ENCODE results near the gene RAMP3.
"Not testable (repeated sequence)": the region's sequence is repeated elsewhere in the genome, so short reads cannot be mapped to it uniquely, and the experiment has no call there.

Gene RAMP3

GRCh38 chr7:45202625-45203024, 45.0 kb downstream of the RAMP3 start:
- Histone ChIP-seq H3K27ac (ENCODE audit: low read length) (no peak overlapping the region), H3K9ac (ENCODE audit: low read length) (no peak overlapping the region), H3K36me3 (replicated peaks; ENCODE audit: low read depth, low read length) (no peaks in the 10 kb centered on the region), H3K9me3 (ENCODE audit: insufficient read depth, low read length) (no peaks in the 10 kb centered on the region), H2AFZ (ENCODE audit: low read depth, low read length) (no peak overlapping the region), H3K4me3 (ENCODE audit: low read length) (no peak overlapping the region), H4K20me1 (ENCODE audit: insufficient read depth, low read length) (no peaks in the 10 kb centered on the region), H3K79me2 (ENCODE audit: low read length) (no peaks in the 10 kb centered on the region), H3K4me2 (ENCODE audit: low read length) (no peak overlapping the region), H3K27me3 (ENCODE audit: low read depth, low read length) (peaks cover 23% of the 10 kb centered on the region), H3K4me1 (ENCODE audit: low read length) (peaks cover 14% of the 10 kb centered on the region)
- TF ChIP-seq EZH2phosphoT487 (IDR thresholded peaks at IDR 0.05; ENCODE audit: low read depth) = no peak

GRCh38 chr7:45203036-45203435, 45.4 kb downstream of the RAMP3 start:
- no peaks in the 10 kb centered on the region for H3K79me2 ChIP-seq (ENCODE audit: low read length)
- H3K9ac ChIP-seq (ENCODE audit: low read length) = no peak overlapping the region
- H2AFZ ChIP-seq (ENCODE audit: low read depth, low read length) = no peak overlapping the region
- peaks cover 24% of the 10 kb centered on the region for H3K27me3 ChIP-seq (ENCODE audit: low read depth, low read length)
- no peak for TF ChIP-seq EZH2phosphoT487 (IDR thresholded peaks at IDR 0.05; ENCODE audit: low read depth)
- TF ChIP-seq CTCF (IDR thresholded peaks at IDR 0.05; ENCODE audit: low read depth, low read length) = no peak
- no peak overlapping the region for H3K4me3 ChIP-seq (ENCODE audit: low read length)
- peaks cover 14% of the 10 kb centered on the region for H3K4me1 ChIP-seq (ENCODE audit: low read length)
- no peaks in the 10 kb centered on the region for H3K9me3 ChIP-seq (ENCODE audit: insufficient read depth, low read length)
- H3K36me3 ChIP-seq (replicated peaks; ENCODE audit: low read depth, low read length) = no peaks in the 10 kb centered on the region
- H3K4me2 ChIP-seq (ENCODE audit: low read length) = no peak overlapping the region
- no peak overlapping the region for H3K27ac ChIP-seq (ENCODE audit: low read length)
- no peaks in the 10 kb centered on the region for H4K20me1 ChIP-seq (ENCODE audit: insufficient read depth, low read length)

- no peak for TF ChIP-seq EZH2phosphoT487 (IDR thresholded peaks at IDR 0.05; ENCODE audit: low read depth)
- no peak for TF ChIP-seq CTCF (IDR thresholded peaks at IDR 0.05; ENCODE audit: low read depth, low read length)
- no peak overlapping the region for H3K4me3 ChIP-seq (ENCODE audit: low read length)
- H3K9me3 ChIP-seq (ENCODE audit: insufficient read depth, low read length) = no peaks in the 10 kb centered on the region
- H3K4me2 ChIP-seq (ENCODE audit: low read length) = no peak overlapping the region
- no peaks in the 10 kb centered on the region for H3K79me2 ChIP-seq (ENCODE audit: low read length)
- no peak overlapping the region for H3K9ac ChIP-seq (ENCODE audit: low read length)
- H3K27ac ChIP-seq (ENCODE audit: low read length) = no peak overlapping the region
- peaks cover 28% of the 10 kb centered on the region for H3K27me3 ChIP-seq (ENCODE audit: low read depth, low read length)
- H2AFZ ChIP-seq (ENCODE audit: low read depth, low read length) = no peak overlapping the region
- no peaks in the 10 kb centered on the region for H3K36me3 ChIP-seq (replicated peaks; ENCODE audit: low read depth, low read length)
- H3K4me1 ChIP-seq (ENCODE audit: low read length) = peaks cover 14% of the 10 kb centered on the region
- H4K20me1 ChIP-seq (ENCODE audit: insufficient read depth, low read length) = no peaks in the 10 kb centered on the region
These were observed 45.9 kb downstream of the RAMP3 start for GRCh38 chr7:45203459-45203858.

- no peak overlapping the region for H3K9ac ChIP-seq (ENCODE audit: low read length)
- no peaks in the 10 kb centered on the region for H3K36me3 ChIP-seq (replicated peaks; ENCODE audit: low read depth, low read length)
- H3K79me2 ChIP-seq (ENCODE audit: low read length) = no peaks in the 10 kb centered on the region
- H3K9me3 ChIP-seq (ENCODE audit: insufficient read depth, low read length) = no peaks in the 10 kb centered on the region
- H3K4me3 ChIP-seq (ENCODE audit: low read length) = no peak overlapping the region
- H3K4me2 ChIP-seq (ENCODE audit: low read length) = 0 out of 2 replicates have a peak overlapping the region, but pooled peaks have one; percentile 9
- H3K4me1 ChIP-seq (ENCODE audit: low read length) = peaks cover 14% of the 10 kb centered on the region
- no peak overlapping the region for H2AFZ ChIP-seq (ENCODE audit: low read depth, low read length)
- no peak overlapping the region for H3K27ac ChIP-seq (ENCODE audit: low read length)
- TF ChIP-seq EZH2phosphoT487 (IDR thresholded peaks at IDR 0.05; ENCODE audit: low read depth) (no peak), CTCF (IDR thresholded peaks at IDR 0.05; ENCODE audit: low read depth, low read length) (no peak)
- H4K20me1 ChIP-seq (ENCODE audit: insufficient read depth, low read length) = no peaks in the 10 kb centered on the region
- H3K27me3 ChIP-seq (ENCODE audit: low read depth, low read length) = peaks cover 32% of the 10 kb centered on the region
These were observed 46.4 kb downstream of the RAMP3 start for GRCh38 chr7:45203936-45204445.

GRCh38 chr7:45206266-45206665, 48.7 kb downstream of the RAMP3 start:
- H3K9ac ChIP-seq (ENCODE audit: low read length); H3K4me3 ChIP-seq (ENCODE audit: low read length): not testable (repeated sequence)
- H3K27me3 ChIP-seq (ENCODE audit: low read depth, low read length) = peaks cover 39% of the 10 kb centered on the region

GRCh38 chr7:45209909-45210308, 52.3 kb downstream of the RAMP3 start:
- not testable (repeated sequence) for H3K9ac ChIP-seq (ENCODE audit: low read length); H2AFZ ChIP-seq (ENCODE audit: low read depth, low read length); H3K9me3 ChIP-seq (ENCODE audit: insufficient read depth, low read length); H3K4me1 ChIP-seq (ENCODE audit: low read length); H4K20me1 ChIP-seq (ENCODE audit: insufficient read depth, low read length); H3K27ac ChIP-seq (ENCODE audit: low read length); H3K4me2 ChIP-seq (ENCODE audit: low read length); H3K4me3 ChIP-seq (ENCODE audit: low read length); H3K36me3 ChIP-seq (replicated peaks; ENCODE audit: low read depth, low read length); H3K79me2 ChIP-seq (ENCODE audit: low read length)
- H3K27me3 ChIP-seq (ENCODE audit: low read depth, low read length) = peaks cover 49% of the 10 kb centered on the region

More at GRCh38 chr7:45206266-45206665, 48.7 kb downstream of the RAMP3 start:
- not testable (repeated sequence) for H2AFZ ChIP-seq (ENCODE audit: low read depth, low read length); H3K79me2 ChIP-seq (ENCODE audit: low read length); H3K27ac ChIP-seq (ENCODE audit: low read length); H3K4me2 ChIP-seq (ENCODE audit: low read length); H3K36me3 ChIP-seq (replicated peaks; ENCODE audit: low read depth, low read length); H4K20me1 ChIP-seq (ENCODE audit: insufficient read depth, low read length); H3K9me3 ChIP-seq (ENCODE audit: insufficient read depth, low read length)
- peaks cover 14% of the 10 kb centered on the region for H3K4me1 ChIP-seq (ENCODE audit: low read length)

Data from OCI-LY3 (cell line).